ENCODE results near the gene ROBO1.

DNA sequence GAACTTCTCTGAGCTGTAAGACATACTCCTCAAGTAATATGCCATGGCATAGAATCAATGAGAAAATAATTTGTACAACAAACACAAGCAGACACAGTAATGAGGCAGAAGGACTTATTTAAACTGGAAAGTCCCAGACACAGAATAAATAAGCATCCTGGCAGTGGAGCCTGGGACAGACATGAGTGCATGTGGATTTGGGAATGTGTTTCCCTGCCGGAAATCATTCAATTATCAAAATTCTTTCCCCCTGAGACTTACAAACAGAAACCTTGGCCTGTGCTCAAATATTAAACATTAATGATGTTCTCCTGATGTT is 520.1 kb downstream of the ROBO1 start:
- no peak for TF ChIP-seq POLR2AphosphoS5 (IDR thresholded peaks at IDR 0.05; ENCODE audit: low read depth, low read length)
- no peak for TF ChIP-seq TAF1 (IDR thresholded peaks at IDR 0.05; ENCODE audit: borderline replicate concordance, low read depth, low read length)

All from GM12892 (cell line).